Astrocyte (in vitro differentiated cells and primary cell): ENCODE results near the gene CAPNS1.

Experiments used
- EZH2 ChIP-seq: IDR thresholded peaks from 2 replicates; pipeline ENCODE4 v1.6.1; 2012; ENCODE audit warnings: mild to moderate bottlenecking, low read length, inconsistent platforms; ENCODE audit not compliant: insufficient read depth
- TF ChIP-seq, protein P1 (sequence below): IDR thresholded peaks from 2 replicates; pipeline ENCODE4 v1.5.1; 2011; ENCODE audit warnings: low read depth, mild to moderate bottlenecking, inconsistent platforms, low read length, moderate library complexity; ENCODE audit not compliant: insufficient read depth

DNA sequence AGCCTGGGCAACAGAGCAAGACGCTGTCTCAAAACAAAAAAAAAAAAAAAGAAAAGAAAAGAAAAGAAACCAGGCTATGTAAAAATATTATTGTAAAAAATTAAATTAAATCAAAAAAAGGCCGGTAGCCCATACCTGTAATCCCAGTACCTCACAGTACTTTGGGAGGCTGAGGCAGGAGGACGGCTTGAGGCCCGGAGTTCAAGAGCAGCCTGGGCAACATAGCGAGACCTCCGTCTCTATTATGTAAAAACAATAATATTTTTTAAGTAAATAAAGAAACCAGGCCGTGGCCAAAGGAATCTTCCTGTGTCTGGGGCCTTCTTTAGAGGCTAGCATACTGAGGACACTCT is 770 bp upstream of the CAPNS1 start:
- TF ChIP-seq EZH2, result no peak
- TF ChIP-seq, protein P1, sequence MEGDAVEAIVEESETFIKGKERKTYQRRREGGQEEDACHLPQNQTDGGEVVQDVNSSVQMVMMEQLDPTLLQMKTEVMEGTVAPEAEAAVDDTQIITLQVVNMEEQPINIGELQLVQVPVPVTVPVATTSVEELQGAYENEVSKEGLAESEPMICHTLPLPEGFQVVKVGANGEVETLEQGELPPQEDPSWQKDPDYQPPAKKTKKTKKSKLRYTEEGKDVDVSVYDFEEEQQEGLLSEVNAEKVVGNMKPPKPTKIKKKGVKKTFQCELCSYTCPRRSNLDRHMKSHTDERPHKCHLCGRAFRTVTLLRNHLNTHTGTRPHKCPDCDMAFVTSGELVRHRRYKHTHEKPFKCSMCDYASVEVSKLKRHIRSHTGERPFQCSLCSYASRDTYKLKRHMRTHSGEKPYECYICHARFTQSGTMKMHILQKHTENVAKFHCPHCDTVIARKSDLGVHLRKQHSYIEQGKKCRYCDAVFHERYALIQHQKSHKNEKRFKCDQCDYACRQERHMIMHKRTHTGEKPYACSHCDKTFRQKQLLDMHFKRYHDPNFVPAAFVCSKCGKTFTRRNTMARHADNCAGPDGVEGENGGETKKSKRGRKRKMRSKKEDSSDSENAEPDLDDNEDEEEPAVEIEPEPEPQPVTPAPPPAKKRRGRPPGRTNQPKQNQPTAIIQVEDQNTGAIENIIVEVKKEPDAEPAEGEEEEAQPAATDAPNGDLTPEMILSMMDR, result no peak
